ENCODE measurements around the gene AKAP13.

- no peak for TF ChIP-seq YY1 (IDR thresholded peaks at IDR 0.05; ENCODE audit: low read depth)
- no peak for TF ChIP-seq RAD21 (IDR thresholded peaks at IDR 0.05; ENCODE audit: low read depth)
- TF ChIP-seq, protein P1, sequence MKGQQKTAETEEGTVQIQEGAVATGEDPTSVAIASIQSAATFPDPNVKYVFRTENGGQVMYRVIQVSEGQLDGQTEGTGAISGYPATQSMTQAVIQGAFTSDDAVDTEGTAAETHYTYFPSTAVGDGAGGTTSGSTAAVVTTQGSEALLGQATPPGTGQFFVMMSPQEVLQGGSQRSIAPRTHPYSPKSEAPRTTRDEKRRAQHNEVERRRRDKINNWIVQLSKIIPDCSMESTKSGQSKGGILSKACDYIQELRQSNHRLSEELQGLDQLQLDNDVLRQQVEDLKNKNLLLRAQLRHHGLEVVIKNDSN (IDR thresholded peaks at IDR 0.05): no peak
- TF ChIP-seq REST (IDR thresholded peaks at IDR 0.05; ENCODE audit: low read depth): no peak
- TF ChIP-seq, protein P2, sequence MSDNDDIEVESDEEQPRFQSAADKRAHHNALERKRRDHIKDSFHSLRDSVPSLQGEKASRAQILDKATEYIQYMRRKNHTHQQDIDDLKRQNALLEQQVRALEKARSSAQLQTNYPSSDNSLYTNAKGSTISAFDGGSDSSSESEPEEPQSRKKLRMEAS (IDR thresholded peaks at IDR 0.05): no peak
- TF ChIP-seq ZBTB7A (IDR thresholded peaks at IDR 0.05; ENCODE audit: low read depth): no peak
- no peak for TF ChIP-seq EP300 (IDR thresholded peaks at IDR 0.05; ENCODE audit: borderline replicate concordance)
- no peak for TF ChIP-seq CEBPB (IDR thresholded peaks at IDR 0.05)
- no peak for TF ChIP-seq CREB1 (IDR thresholded peaks at IDR 0.05; ENCODE audit: low read depth)
- TF ChIP-seq FOXM1 (IDR thresholded peaks at IDR 0.05; ENCODE audit: borderline replicate concordance, low read depth): no peak
- no peak for TF ChIP-seq NFIC (IDR thresholded peaks at IDR 0.05)
- TF ChIP-seq TAF1 (IDR thresholded peaks at IDR 0.05; ENCODE audit: low read depth): no peak
Measured at GRCh38 chr15:85463276-85463892, 83.0 kb downstream of the AKAP13 start.
